ENCODE measurements around the gene RTRAF.

Gene RTRAF

DNA sequence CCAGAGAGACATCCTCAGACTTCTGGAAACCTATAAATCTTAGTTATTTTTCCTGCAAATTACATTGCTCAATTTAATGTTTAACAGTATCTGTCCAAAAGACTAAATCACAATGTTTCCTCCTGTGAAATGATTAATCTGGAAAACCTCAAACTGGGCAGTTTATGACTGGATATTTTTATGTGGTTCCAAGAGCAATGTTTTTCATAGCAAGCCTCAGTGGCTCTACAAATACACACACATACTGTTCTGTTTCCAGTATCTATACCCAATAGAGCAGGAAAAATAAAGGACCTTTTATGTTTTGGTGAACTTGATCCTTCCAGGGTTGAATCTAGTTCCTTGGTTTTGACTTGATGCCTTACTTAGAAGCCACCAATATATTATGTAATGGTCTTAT lies 70.3 kb downstream of the RTRAF start:
- TF ChIP-seq, protein P1, sequence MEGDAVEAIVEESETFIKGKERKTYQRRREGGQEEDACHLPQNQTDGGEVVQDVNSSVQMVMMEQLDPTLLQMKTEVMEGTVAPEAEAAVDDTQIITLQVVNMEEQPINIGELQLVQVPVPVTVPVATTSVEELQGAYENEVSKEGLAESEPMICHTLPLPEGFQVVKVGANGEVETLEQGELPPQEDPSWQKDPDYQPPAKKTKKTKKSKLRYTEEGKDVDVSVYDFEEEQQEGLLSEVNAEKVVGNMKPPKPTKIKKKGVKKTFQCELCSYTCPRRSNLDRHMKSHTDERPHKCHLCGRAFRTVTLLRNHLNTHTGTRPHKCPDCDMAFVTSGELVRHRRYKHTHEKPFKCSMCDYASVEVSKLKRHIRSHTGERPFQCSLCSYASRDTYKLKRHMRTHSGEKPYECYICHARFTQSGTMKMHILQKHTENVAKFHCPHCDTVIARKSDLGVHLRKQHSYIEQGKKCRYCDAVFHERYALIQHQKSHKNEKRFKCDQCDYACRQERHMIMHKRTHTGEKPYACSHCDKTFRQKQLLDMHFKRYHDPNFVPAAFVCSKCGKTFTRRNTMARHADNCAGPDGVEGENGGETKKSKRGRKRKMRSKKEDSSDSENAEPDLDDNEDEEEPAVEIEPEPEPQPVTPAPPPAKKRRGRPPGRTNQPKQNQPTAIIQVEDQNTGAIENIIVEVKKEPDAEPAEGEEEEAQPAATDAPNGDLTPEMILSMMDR (conservative IDR thresholded peaks at IDR 0.05), result no peak
- no peak overlapping the region for H3K27ac ChIP-seq

DNA sequence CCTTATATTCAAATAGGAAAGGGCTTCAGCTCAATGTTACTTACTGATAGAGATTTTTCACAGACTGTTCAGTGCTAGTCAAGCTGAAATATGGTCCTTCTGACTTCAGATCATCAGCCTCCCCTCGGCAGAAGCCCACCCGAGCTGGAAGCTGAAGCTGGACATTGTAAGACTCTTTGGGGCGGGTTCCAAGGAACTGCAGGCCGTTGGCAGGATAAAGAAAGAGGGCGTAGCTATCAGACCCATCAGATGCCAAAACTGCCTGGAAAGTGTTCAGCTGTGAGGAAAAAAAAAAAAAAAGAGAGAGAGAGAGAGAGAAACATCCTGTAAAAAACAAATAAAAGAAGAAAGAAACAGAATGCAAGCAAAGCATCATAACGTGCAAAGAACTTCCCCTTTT lies 70.7 kb downstream of the RTRAF start:
- H3K27ac ChIP-seq, result no peak overlapping the region
- TF ChIP-seq, protein P1 (conservative IDR thresholded peaks at IDR 0.05), result no peak

Data from VCaP (cell line).